Activated naive CD4-positive, alpha-beta T cell treated with anti-CD3 and anti-CD28 coated beads for 36 hours (primary cell): Measurements from ENCODE around the gene SCUBE3. TPM values are rescaled to one million over a fixed set of nuclear protein-coding genes. Genes with fewer than 3 reads are reported as not detected.

Source experiments
- CTCF ChIA-PET: fragments of 350-600 bp; sonication (Branson Sonifier 250); formaldehyde crosslinking; loops from one replicate; lab custom pipeline; 2021; ENCODE audit warnings: antibody characterized with exemption; lab: Charles Lee
- DNase-seq: peaks from one replicate; pipeline ENCODE4 v3.0.0-alpha.2; 2020
- H3K27ac Mint-ChIP-seq: one replicate; pipeline ENCODE4 v1.8.0; 2021; ENCODE audit warnings: mild to moderate bottlenecking, mixed read lengths
- H3K27me3 Mint-ChIP-seq: one replicate; pipeline ENCODE4 v1.8.0; 2021; ENCODE audit warnings: low read depth, mixed read lengths
- H3K36me3 Mint-ChIP-seq: one replicate; pipeline ENCODE4 v1.8.0; 2021; ENCODE audit warnings: low read depth, mixed read lengths
- H3K4me1 Mint-ChIP-seq: one replicate; pipeline ENCODE4 v1.8.0; 2021; ENCODE audit warnings: low read depth, mixed read lengths
- H3K4me3 Mint-ChIP-seq: one replicate; pipeline ENCODE4 v1.8.0; 2021; ENCODE audit warnings: mild to moderate bottlenecking, moderate library complexity, mixed read lengths
- H3K9me3 Mint-ChIP-seq: one replicate; pipeline ENCODE4 v1.8.0; 2021; ENCODE audit warnings: mixed read lengths
- intact Hi-C: fragments of 100-400 bp; cut with micrococcal nuclease; formaldehyde crosslinking; loops from one replicate; pipeline ENCODE4 v1.15.1; 2023
- total RNA-seq, 2 experiments: library from RNA; stranded (reverse); gene quantifications; one replicate each; pipeline ENCODE4 v1.2.3, GENCODE V29; 2021

SCUBE3 gene
- not detected for total RNA-seq

- peak within 1 kb of the TSS; percentile 57 for H3K4me3 Mint-ChIP-seq
- intact Hi-C loops: no loop called here
- CTCF ChIA-PET: interaction anchor here (0.6 to 1.0 kb wide), 2 partner anchors 74 to 793 kb away, joined by 3 read pairs; no protein-coding TSS in a partner anchor
- no peaks in the 10 kb centered on the region for H3K36me3 Mint-ChIP-seq
- no peaks in the 10 kb centered on the region for H3K9me3 Mint-ChIP-seq
- H3K4me1 Mint-ChIP-seq: peaks cover 5% of the 10 kb centered on the region
- peaks cover 64% of the 10 kb centered on the region for H3K27me3 Mint-ChIP-seq
- H3K27ac Mint-ChIP-seq: no peak within 1 kb of the TSS
- peak; percentile 36 for DNase-seq
Observed at GRCh38 chr6:35213824-35214756, at the start of gene SCUBE3. Gene SCUBE3, plus strand, starts transcription at chr6:35213956. Its CDS starts 463 bp downstream, at chr6:35214419.

- no peak for DNase-seq
- Mint-ChIP-seq H3K4me1 (no peaks in the 10 kb centered on the region), H3K27ac (no peak overlapping the region), H3K4me3 (no peak overlapping the region), H3K9me3 (peaks cover under 1% of the 10 kb centered on the region), H3K36me3 (no peaks in the 10 kb centered on the region), H3K27me3 (peaks cover 2% of the 10 kb centered on the region)
- CTCF ChIA-PET: interaction anchor here (1.3 kb wide), 1 partner anchor 77 kb away, joined by 4 read pairs; no protein-coding TSS in a partner anchor
- intact Hi-C loops: no loop called here
Observed at GRCh38 chr6:35164277-35164676, 49.5 kb upstream of the SCUBE3 start.

GRCh38 chr6:35164868-35165267, 48.9 kb upstream of the SCUBE3 start:
- Mint-ChIP-seq H3K4me1 (no peaks in the 10 kb centered on the region), H3K27ac (no peak overlapping the region), H3K27me3 (peaks cover 2% of the 10 kb centered on the region), H3K36me3 (no peaks in the 10 kb centered on the region), H3K9me3 (peaks cover 5% of the 10 kb centered on the region), H3K4me3 (no peak overlapping the region)
- CTCF ChIA-PET: interaction anchor here (0.5 to 1.3 kb wide), 2 partner anchors 76 to 703 kb away, joined by 4 to 5 read pairs; no protein-coding TSS in a partner anchor
- intact Hi-C loops: no loop called here
- DNase-seq: no peak

- Mint-ChIP-seq H3K27ac (no peak overlapping the region), H3K27me3 (peaks cover 2% of the 10 kb centered on the region), H3K9me3 (peaks cover 5% of the 10 kb centered on the region), H3K36me3 (no peaks in the 10 kb centered on the region), H3K4me3 (no peak overlapping the region), H3K4me1 (no peaks in the 10 kb centered on the region)
- intact Hi-C loops: no loop called here
- CTCF ChIA-PET: interaction anchor here (0.5 to 1.3 kb wide), 2 partner anchors 75 to 704 kb away, joined by 4 to 5 read pairs; no protein-coding TSS in a partner anchor
- no peak for DNase-seq
Observed at GRCh38 chr6:35165630-35166071, 48.1 kb upstream of the SCUBE3 start.

GRCh38 chr6:35166116-35166515, 47.6 kb upstream of the SCUBE3 start:
- no peaks in the 10 kb centered on the region for H3K4me1 Mint-ChIP-seq
- H3K9me3 Mint-ChIP-seq: peaks cover 5% of the 10 kb centered on the region
- CTCF ChIA-PET: no interaction called here
- H3K27ac Mint-ChIP-seq: no peak overlapping the region
- intact Hi-C loops: no loop called here
- H3K27me3 Mint-ChIP-seq: peaks cover 2% of the 10 kb centered on the region
- H3K4me3 Mint-ChIP-seq: no peak overlapping the region
- DNase-seq: no peak
- no peaks in the 10 kb centered on the region for H3K36me3 Mint-ChIP-seq

- no peak for DNase-seq
- Mint-ChIP-seq H3K27me3 (peaks cover 2% of the 10 kb centered on the region), H3K4me1 (no peaks in the 10 kb centered on the region), H3K9me3 (peaks cover 5% of the 10 kb centered on the region), H3K27ac (no peak overlapping the region), H3K36me3 (no peaks in the 10 kb centered on the region), H3K4me3 (no peak overlapping the region)
- intact Hi-C loops: no loop called here
- CTCF ChIA-PET: no interaction called here
Observed at GRCh38 chr6:35166520-35166919, 47.2 kb upstream of the SCUBE3 start.

GRCh38 chr6:35167505-35167904, 46.3 kb upstream of the SCUBE3 start:
- DNase-seq: no peak
- CTCF ChIA-PET: no interaction called here
- Mint-ChIP-seq H3K36me3 (no peaks in the 10 kb centered on the region), H3K4me1 (no peaks in the 10 kb centered on the region), H3K4me3 (no peak overlapping the region), H3K9me3 (peaks cover 5% of the 10 kb centered on the region), H3K27me3 (peaks cover 2% of the 10 kb centered on the region), H3K27ac (no peak overlapping the region)
- intact Hi-C loops: no loop called here

- no peak overlapping the region for H3K27ac Mint-ChIP-seq
- H3K36me3 Mint-ChIP-seq: no peaks in the 10 kb centered on the region
- intact Hi-C loops: no loop called here
- CTCF ChIA-PET: no interaction called here
- H3K4me3 Mint-ChIP-seq: no peak overlapping the region
- DNase-seq: no peak
- peaks cover 5% of the 10 kb centered on the region for H3K9me3 Mint-ChIP-seq
- no peaks in the 10 kb centered on the region for H3K4me1 Mint-ChIP-seq
- no peaks in the 10 kb centered on the region for H3K27me3 Mint-ChIP-seq
Observed at GRCh38 chr6:35168461-35168861, 45.3 kb upstream of the SCUBE3 start.

GRCh38 chr6:35170166-35170565, 43.6 kb upstream of the SCUBE3 start:
- peaks cover 5% of the 10 kb centered on the region for H3K9me3 Mint-ChIP-seq
- H3K4me3 Mint-ChIP-seq: no peak overlapping the region
- no peaks in the 10 kb centered on the region for H3K36me3 Mint-ChIP-seq
- CTCF ChIA-PET: no interaction called here
- intact Hi-C loops: no loop called here
- DNase-seq: no peak
- no peaks in the 10 kb centered on the region for H3K4me1 Mint-ChIP-seq
- no peaks in the 10 kb centered on the region for H3K27me3 Mint-ChIP-seq
- no peak overlapping the region for H3K27ac Mint-ChIP-seq

GRCh38 chr6:35170891-35171290, 42.9 kb upstream of the SCUBE3 start:
- Mint-ChIP-seq H3K4me1 (no peaks in the 10 kb centered on the region), H3K27me3 (no peaks in the 10 kb centered on the region), H3K9me3 (peaks cover 5% of the 10 kb centered on the region), H3K27ac (no peak overlapping the region), H3K36me3 (no peaks in the 10 kb centered on the region), H3K4me3 (no peak overlapping the region)
- intact Hi-C loops: no loop called here
- no peak for DNase-seq
- CTCF ChIA-PET: no interaction called here

GRCh38 chr6:35173044-35173426, 40.7 kb upstream of the SCUBE3 start:
- Mint-ChIP-seq H3K4me1 (no peaks in the 10 kb centered on the region), H3K36me3 (no peaks in the 10 kb centered on the region), H3K4me3 (no peak overlapping the region), H3K27ac (no peak overlapping the region), H3K9me3 (peaks cover 5% of the 10 kb centered on the region), H3K27me3 (no peaks in the 10 kb centered on the region)
- intact Hi-C loops: no loop called here
- CTCF ChIA-PET: interaction anchor here (0.8 to 1.4 kb wide), 2 partner anchors 25 to 33 kb away, joined by 3 to 4 read pairs; no protein-coding TSS in a partner anchor
- DNase-seq: no peak

GRCh38 chr6:35173427-35174087, 40.2 kb upstream of the SCUBE3 start:
- Mint-ChIP-seq H3K27me3 (peaks cover under 1% of the 10 kb centered on the region), H3K9me3 (peaks cover 5% of the 10 kb centered on the region), H3K4me3 (no peak overlapping the region), H3K36me3 (no peaks in the 10 kb centered on the region), H3K4me1 (no peaks in the 10 kb centered on the region), H3K27ac (no peak overlapping the region)
- intact Hi-C loops: no loop called here
- CTCF ChIA-PET: interaction anchor here (0.8 to 1.4 kb wide), 2 partner anchors 25 to 34 kb away, joined by 3 to 4 read pairs; no protein-coding TSS in a partner anchor
- DNase-seq: no peak
